GM19328 (cell line): ENCODE measurements around the gene NHSL1.
"Not testable (repeated sequence)": the region's sequence is repeated elsewhere in the genome, so short reads cannot be mapped to it uniquely, and the experiment has no call there.

ENCODE experiments used
- ATAC-seq: cut with Tn5 transposase; IDR thresholded peaks from one replicate; pipeline ENCODE4 v1.9.1; 2021; ENCODE audit warnings: mild to moderate bottlenecking, moderate library complexity; ENCODE audit not compliant: unreplicated experiment

Gene NHSL1

DNA sequence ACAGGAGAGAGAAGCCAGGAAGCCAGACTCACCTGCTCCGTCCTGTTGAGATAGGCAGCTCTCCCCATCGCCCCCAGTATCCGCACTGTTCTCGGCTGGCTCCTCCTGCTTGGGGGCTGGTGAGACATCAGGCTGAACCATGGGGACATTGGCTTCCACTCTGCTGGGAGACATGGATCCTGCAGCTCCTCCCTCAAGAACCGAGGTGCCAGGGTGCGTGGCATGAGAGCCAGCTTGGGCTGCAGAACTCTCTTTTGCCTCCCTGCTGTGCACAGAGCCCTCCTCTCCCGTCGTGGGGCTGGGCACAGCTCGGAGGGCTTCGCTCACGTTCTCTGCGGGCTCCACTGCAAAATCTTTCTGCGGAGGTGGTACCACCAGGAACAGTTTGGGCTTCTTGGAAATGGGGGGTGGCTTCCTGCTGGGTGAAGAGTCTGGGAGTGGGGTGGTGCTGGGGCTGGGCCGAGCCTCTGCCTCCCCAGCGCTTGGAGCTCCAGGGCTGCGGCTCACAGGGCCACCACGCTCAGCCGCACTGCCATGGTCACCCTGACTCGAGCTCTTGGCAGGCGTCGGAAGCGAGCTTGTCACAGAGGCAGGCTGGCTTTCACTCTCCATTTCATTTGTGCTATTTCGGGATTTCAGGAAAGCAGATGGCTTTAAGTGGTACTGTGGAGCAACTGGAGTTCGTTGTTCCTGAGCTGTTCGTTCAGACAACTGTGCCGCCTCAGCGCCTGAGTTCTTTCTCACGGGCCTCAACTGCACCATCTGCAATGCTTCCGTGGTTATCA, 68.7 kb downstream of the NHSL1 start:
- ATAC-seq = no peak

DNA sequence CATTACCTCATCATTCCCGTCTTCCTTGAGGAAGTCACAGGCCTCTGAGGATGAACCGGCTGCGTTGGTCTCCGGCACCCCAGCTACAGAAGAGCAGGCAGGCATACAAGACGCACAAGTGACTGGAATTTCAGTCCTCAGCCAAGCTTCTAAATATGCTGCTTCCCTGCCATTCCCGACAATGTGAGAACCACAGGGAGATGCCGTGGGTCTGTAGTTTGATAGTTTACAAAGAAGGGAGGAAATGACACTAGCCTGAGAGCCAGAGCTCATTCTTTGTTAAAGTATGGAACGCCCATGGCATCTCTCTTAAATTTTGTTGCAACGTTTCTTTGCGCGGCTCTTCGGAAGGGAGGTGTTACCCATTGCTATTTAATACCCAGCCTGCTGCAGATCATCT, 69.5 kb downstream of the NHSL1 start:
- ATAC-seq = no peak

DNA sequence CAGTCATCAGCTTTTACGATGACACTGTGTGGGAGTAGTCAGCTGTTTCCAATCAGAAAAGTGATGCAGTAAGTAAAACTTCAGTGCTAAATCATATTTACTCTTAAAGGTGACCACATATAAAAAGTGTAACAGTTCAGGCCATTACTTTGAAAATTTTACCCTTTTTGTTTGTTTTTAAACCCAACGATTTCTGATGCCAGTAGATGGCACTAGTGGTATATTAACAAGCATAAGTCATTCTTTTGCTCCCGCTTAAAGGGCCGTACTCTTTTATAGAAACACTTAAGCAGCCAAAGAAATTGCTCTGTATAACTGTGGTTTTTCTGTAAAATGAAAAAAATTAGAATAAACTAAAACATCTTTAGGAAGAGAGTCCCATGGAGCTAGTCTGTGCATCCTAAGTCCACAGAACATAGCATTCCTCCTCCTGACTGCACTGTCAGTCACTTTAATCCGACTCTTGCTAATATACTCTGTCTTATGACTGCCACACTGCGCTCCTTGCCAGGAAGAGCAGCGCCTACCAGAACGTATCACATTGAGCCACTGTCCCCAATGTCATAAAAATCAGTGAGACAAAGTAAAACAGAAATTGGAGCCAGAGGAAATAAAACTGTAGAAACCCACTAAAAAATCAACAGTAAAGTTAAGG, 70.2 kb downstream of the NHSL1 start:
- no peak for ATAC-seq

DNA sequence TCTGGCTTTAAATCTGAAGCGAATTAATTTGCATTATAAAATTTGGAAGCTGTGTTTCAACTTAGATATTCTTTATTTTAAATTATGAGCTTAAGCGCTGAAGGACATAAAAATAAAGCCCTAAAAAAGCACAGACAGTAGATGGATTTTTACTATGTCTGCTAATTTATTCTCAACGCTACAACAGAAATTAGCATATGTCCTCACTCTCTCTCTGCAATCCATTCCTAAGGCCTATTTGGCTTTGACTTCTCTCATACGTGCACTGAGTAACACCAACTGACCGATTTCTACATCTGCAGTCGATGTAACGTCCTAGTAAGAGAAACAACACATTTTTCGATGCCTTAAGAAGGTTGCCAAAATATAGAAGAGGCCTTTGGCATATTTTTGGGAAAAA, 71.6 kb downstream of the NHSL1 start:
- no peak for ATAC-seq

DNA sequence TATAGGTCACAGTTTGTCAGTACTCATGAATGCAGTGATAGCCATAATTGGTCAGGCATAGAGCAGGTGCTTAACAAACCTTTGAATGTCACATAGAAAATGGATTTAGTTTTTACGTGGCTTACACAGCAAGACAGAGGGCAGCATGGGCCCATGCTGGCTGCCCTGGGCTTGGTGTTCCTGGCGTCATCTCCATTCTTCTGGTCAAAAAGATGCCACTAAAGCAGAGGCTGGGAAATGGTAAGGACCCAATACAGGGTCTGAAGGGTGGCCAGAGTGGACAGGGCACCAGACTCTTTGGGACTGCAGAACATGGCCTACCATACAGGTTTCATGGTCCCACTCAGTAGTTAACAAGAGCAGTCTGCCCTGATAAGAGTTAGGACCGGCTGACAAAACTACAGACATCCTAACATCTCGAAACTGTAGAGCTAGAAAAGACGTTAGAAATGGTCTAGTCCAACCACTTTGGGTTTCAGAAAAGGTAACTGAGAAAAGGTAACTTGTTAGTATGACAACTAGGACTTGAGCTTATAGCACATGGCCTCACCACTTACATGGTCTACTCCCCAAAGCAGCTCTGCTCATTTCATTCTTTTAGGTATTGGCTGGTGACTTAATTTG, 72.7 kb downstream of the NHSL1 start:
- ATAC-seq = no peak

DNA sequence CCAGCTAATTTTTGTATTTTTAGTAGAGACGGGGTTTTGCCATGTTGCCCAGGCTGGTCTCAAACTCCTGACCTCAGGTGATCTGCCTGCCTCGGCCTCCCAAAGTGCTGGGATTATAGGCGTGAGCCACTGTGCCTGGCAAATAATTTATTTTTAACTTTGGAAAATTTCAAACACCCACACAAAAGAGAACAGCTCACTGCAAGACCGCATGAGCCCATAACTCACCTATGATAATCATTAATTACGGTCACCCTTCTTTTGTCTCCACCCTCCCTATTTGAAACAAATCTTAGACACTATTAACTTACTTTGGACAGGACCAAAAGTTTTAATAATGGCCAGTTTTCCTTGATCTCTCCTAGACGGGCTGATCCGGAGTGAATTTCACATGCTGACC, 74.0 kb downstream of the NHSL1 start:
- ATAC-seq = not testable (repeated sequence)

DNA sequence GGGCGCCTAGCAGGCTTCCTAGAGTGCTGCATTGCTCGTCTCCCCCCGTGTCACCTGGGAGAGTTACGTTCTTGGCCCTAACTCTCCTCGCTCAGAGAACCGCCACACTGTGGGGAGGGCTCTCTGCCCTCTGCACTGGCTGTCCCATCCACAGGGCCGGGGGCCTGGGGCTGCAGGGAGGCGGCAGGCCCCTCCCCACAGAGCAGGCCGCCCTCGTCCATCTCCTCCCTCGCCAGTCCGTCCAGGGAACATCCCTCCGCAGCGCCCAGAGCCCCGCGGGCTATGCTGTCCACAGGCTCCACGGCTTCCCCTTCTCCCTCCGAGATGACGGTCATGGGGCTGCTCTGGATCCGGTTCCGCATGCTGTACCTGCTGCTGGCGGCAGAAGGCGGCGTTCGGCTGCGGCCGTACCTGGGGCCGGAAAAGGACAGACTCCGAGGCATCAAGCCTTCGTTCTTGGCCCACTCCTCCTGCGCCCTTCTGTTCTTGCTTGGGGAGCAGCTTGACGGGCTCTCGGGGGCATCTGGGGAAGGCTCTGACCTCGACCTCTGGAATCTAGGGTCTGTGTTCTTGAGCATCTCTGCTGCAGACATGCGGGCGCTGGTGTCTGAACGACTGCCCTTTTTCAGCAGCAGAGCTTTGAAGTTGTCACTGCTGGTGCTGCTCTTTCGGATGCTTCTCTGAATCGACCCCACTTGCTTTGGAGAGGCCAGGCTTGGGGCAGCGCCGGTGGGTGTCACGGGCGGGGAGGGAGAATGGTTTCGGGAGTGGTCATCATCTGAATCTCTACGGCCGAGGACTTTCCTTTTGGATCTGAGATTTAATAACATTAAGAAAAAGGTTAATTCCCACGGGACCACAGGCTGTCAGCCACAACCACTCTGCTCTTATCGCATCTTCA, 75.0 kb downstream of the NHSL1 start:
- no peak for ATAC-seq

DNA sequence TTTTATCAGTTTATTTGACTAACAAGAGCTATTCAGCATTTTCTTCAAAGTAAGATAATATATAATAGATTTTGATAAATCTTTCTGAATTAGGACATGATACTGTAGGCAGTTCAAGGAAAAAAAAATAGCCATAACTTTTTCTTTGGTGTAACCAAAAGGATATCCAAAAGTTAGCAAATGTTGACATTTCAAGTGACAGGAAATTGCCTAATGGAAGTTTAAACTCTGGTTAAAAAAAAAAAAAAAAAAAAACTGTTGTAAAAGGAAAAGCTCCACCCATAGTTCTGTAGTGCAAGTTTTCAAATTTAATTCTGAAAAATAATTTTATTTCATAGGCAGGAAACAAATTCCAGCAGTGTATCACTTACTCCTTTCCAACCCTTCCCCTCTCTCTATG, 76.4 kb downstream of the NHSL1 start:
- ATAC-seq = no peak

DNA sequence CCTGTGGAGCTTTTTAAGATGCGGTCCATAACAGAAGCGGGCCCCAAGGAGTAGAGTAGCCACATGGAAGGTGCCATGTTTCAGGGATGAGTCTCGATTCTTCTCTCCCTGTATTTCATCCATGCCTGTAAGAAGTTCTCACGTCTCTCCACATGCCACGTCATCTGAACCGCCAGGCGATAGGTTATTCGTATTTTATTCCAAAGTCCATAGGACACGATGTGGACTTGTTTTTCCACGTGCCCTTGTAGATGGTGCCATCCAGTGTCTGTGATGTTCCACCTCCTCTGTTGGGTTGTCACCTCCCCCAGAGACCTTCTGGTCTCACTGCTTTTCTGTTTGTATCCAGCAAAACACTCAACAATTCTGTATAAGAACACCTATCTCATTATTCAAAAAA, 77.7 kb downstream of the NHSL1 start:
- ATAC-seq = no peak

DNA sequence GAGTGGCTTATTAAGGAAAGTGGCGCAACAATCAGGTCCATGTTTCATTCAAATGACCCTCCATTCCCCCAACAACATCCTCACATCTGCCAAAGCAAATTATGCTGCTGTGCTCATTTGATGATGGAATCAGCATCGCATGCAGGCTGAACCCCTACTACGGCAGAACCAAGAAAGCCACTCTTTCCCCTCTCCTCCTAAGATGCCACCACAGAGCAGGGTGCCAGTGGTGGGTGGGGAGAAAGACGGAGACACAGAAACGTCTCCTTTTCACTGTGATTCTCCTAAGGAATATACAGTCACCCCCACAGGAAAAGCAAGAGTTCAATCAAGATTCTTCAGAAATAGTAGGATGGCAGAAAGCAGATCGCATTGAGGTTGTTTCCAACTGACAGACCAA, 78.2 kb downstream of the NHSL1 start:
- no peak for ATAC-seq

DNA sequence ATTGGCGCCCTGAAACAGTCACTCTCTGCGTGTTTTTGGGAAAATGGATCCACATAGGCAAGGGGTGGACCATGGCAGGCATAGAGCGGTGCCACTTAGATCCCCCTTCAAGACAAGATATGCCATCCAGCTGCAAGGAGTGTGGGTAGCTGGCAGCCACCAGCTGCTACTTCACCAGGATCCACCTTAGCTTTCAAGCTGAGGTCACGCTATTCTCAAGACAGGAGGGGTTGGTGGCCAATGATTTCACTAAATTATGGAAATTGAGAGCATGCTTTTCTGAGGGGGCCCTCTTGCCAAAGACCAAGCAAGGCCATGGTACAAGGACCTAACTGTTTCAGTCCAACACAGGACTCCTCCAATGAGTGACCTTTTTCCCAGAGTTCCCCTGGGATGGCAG, 78.9 kb downstream of the NHSL1 start:
- no peak for ATAC-seq

DNA sequence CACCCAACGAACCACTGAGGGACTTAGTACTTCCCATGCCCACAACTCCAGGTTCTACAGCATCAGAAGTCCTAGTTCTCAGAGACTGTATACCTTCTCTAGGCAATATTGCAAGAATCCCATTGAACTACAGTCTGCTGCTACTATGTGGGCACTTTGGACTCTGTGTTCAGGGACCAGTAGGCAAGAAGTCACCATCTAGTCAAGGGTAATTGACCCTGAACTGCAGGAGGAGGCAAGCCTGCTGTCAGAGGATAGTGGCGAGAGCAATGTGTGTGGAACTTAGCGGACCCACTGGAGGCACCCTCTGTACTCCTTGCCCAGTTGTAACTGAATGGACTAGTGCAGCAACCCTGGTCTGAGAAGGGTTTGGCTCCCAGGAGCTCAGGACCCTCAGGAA, 79.5 kb downstream of the NHSL1 start:
- ATAC-seq = no peak

DNA sequence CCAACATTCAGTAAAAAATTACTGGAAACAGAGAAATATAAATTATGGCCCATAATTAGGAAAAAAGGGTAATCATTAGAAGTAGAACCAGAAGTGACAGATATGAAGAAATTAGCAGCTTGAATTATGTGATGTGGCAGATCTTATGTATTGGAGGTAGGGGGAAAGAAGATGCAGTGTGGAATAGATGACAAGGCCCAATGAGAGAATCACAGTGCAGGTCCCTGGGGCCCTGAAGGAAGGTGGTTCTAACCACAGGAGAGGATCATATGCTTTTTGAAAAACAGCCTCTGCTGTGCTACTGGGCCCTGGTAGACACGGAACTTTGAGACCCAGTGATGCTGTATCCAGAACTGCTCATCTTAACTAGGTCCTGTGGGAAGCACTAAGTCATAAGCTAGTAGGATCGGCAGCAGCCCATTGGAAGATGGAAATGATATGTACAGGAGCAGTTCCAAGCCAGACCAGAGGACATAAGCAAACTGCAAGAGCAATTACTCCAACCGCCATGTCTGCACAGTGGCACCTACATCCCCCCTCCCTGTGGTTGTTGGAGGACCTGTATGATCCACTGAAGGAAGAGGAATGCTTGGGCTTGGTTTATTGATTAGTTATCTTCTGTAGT, 81.1 kb downstream of the NHSL1 start:
- ATAC-seq = no peak

DNA sequence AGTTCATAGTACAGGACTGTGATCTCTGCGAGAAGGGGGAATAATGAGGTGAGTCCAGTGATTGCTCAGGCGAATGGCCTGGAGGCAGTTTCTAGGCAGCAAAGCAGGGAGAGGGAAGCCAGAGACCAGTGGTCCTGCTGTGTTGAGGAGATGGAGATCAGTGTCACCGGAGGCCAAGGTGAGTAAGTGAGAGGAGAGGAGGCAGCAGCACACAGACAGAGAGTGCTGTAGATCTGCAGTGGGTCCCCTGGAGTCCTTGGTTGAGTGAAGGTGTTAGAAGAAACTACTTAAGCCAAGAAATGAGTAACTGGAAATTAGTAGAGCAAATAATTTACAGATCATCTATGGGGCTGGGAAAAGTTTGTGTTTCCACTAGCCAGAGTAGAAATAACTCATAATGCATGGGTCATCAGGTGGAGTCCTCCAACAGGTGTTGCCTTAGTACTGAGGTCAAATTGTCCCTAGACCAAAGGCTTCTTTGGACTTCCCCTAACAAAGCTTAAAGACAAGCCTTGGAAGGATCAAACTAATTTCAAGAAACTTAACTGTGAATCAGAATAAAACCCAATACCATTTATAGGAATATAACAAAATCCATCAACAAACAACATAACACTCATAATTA, 81.7 kb downstream of the NHSL1 start:
- ATAC-seq = no peak

DNA sequence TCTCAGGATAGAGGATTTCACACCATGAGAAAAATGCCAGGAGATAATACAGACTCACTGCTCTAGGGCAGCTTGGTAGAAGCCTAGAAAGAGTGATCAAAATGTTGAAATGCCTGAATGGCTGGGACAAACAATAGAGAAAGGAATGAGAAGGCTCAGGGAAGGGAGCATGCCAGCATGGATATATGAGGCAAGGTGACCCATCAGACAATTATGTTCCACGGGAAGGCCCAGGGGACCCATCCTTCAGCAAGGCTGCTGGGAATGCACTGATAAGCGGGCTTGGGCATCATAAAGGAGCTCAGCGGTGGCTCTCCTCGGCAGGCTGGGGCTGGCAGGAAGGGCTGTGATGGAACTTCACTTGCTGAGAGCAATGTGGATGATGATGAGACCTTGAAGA, 83.1 kb downstream of the NHSL1 start:
- no peak for ATAC-seq

DNA sequence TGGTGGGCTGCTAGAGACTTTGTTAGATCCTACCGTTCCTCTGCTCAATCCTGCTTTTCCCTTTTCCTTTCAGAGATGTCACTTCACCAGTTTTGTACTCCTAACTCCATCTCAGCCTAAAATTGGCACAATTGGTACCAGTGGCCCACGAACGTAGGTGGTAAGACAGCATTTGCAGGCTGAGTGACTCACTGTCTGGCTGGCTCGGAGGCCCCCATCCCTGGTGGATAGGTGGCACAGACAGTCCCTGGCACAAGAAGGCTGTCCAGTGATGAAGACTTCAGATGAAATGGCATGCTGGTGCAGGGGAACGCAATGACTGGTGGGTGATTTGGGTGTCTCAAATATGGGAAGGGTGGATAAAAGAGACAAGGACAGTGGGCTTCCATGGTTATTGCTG, 84.2 kb downstream of the NHSL1 start:
- ATAC-seq = no peak

DNA sequence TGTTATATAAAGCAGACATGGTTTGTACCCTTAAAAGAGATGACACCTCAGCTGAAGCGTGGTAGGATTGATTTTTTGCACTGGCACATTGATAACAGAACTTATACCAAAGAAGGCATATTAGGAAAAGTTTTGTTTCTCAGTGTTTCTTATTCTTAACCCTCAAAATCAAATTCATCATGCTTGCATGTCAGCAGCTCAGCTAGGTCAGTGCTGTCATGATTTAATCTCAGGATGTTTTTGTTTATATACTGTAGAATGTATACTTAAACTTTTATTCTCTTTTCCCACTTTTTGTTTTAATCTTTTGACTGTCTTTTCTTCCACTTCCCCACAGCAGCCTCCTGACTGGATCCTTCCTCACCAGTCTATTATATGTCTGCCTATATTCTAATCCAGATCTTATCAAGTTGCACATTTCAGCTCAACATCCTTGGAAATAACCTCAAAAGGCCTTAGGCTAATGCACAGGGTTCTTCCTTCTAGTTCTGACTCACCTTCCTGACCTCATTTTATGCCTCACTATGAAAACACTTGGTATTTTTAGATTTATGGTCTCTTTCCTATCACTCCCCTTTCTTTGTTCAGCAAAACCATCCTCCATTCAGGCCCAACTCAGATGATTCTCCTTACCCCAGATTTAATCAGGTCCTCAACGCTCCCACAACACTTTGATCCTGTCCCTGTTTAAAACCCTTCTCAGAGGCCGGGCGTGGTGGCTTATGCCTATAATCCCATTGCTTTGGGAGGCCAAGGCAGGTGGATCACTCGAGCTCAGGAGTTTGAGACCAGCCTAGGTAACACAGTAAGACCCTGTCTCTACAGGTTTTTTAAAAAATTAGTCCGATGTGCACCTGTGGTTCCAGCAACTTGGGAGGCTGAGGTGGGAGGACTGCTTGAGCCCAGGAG, 88.1 kb downstream of the NHSL1 start:
- no peak for ATAC-seq

DNA sequence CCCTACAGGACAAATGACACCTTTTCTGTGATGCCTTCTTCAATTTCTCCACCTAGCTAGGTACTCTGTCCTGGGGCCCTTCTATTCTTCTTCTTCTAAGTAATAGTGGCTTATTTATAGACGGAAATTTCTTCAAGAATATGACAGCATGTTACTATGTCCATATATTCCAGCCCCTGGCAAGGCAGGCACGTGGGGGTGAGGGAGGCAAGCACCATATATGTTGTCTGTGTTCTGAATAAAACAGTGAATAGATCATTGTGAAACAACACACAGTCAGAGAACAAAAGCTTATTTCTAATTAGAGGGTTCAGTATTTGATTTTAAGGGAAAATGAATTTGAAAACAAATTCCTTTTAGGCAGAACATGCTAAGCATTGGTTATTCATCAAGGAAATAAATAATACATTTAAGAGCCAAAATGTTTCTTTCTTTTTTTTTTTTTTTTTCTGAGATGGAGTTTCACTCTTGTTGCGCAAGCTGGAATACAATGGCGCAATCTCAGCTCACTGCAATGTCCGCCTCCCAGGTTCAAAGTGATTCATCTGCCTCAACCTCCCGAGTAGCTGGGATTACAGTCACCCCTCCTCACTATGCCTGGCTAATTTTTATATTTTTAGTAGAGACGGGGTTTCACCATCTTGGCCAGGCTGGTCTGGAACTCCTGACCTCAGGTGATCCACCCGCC, 89.1 kb downstream of the NHSL1 start:
- no peak for ATAC-seq

DNA sequence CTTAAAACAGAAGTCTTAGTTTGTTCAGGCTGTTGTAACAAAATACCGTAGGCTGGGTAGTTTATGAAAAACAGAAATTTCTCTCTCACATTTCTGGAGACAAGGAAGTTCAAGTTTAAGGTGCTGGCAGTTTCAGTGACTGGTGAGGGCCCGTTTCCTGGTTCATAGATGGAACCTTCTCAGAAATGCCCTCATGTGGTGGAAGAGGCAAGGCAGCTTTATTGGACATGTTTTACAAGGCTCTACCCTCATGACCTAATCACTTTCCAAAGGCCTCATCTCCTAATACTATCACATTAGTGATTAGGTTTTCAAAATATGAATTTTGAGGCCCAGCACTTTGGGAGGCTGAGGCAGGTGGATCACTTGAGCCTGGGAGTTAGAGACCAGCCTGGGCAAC, 92.9 kb downstream of the NHSL1 start:
- ATAC-seq = no peak
